ENCODE results near the gene ZYX.

DNA sequence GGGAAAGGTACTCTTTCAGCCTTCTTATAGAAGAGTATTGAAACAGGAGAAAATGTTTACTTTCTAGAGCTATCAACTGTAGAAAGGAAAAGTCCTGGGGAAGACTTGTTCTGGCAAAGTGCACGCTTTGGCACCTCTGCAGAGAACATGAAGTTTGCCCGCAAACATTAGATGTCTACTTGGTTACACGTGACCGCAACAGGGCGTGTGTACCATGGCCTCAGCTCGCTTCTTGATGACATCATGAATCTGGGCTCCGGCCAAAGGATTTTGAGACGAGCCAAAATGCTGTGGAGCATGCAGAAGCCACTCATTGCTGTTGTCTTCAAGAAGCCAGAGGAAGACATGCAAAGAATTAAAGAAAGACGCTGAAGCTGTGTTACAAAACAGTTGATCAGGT, 53.5 kb downstream of the ZYX start:
- TF ChIP-seq CTCF (IDR thresholded peaks at IDR 0.05) (no peak), POLR2A (IDR thresholded peaks at IDR 0.05) (no peak)

Data from right lobe of liver (tissue), 4 donors.